ENCODE measurements around the gene C1orf210.

Gene C1orf210

GRCh38 chr1:43312212-43312623 lies 26.8 kb upstream of the C1orf210 start:
- DNase-seq (ENCODE audit: low read depth), result no peak

DNA sequence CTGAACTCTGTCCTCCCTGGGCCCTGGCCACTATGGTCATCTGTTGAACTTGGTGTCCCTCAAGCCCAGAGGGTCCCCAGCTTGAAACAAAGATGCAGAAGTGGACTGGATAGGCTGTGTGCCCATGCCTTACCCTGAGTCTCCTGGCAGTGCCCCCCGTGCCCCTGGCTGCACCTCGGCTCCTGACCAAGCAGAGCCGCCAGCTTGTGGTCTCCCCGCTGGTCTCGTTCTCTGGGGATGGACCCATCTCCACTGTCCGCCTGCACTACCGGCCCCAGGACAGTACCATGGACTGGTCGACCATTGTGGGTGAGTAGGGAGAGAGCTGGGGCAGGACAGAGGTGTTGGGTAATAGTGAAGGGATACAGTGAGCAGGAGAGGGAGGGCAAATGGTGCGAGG lies 26.1 kb upstream of the C1orf210 start:
- DNase-seq (ENCODE audit: low read depth), result no peak

GRCh38 chr1:43309405-43310025 lies 24.1 kb upstream of the C1orf210 start:
- no peak for DNase-seq (ENCODE audit: low read depth)

- no peak for DNase-seq (ENCODE audit: low read depth)
These were observed 23.4 kb upstream of the C1orf210 start for GRCh38 chr1:43308635-43309404.

DNA sequence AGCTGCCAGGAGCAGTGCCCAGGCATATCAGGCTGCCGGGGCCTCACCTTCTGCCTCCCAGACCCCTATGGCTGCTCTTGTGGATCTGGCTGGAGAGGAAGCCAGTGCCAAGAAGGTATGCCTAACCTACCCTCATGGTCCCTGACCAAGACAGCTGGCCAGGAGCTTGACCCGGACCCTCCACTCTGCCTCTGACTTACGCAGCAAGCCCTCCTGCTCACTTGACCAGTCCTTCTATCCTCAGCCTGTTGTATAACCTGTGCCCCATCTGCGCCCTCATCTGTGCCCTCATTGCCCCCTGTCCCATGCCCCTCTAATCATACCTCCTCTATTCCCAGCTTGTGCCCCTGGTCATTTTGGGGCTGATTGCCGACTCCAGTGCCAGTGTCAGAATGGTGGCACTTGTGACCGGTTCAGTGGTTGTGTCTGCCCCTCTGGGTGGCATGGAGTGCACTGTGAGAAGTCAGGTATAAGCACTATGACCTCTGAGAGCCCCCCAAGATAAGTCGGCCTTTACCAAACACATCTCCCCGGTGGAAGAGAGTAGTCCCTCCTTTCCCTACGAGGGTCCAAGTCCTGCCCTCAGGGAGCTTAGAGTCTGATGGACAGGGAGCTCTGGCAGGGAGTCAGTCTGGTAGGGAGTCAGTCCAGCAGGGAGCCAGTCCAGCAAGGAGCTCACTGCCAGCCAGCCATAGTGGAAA lies 22.2 kb upstream of the C1orf210 start:
- no peak for DNase-seq (ENCODE audit: low read depth)

DNA sequence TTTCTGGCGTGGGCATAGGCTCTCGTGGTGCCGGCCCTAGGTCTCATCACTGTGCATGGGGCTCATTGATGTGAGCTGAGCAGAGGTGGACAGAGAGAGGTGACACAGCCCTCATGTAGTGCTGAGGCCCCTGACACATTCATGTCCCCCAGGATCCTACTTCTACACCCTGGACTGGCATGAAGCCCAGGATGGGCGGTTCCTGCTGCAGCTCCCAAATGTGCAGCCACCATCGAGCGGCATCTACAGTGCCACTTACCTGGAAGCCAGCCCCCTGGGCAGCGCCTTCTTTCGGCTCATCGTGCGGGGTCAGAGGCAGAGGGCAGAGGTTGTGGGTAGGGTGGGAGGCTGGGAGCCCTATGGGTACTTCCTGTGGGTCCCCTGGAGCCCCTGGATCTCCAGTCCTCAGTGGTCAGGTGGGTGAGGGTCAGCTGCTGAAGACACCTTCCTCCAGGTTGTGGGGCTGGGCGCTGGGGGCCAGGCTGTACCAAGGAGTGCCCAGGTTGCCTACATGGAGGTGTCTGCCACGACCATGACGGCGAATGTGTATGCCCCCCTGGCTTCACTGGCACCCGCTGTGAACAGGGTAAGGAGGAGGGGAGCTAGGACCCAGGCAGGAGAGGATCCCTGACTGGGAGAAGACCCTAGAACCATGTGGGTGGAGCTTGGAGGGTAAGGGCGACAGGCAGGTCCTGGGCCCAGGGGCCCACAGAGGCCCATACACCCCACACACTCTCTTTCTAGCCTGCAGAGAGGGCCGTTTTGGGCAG lies 21.5 kb upstream of the C1orf210 start:
- DNase-seq (ENCODE audit: low read depth), result no peak

- DNase-seq (ENCODE audit: low read depth), result no peak
These were observed 20.7 kb upstream of the C1orf210 start for GRCh38 chr1:43305926-43306687.

DNA sequence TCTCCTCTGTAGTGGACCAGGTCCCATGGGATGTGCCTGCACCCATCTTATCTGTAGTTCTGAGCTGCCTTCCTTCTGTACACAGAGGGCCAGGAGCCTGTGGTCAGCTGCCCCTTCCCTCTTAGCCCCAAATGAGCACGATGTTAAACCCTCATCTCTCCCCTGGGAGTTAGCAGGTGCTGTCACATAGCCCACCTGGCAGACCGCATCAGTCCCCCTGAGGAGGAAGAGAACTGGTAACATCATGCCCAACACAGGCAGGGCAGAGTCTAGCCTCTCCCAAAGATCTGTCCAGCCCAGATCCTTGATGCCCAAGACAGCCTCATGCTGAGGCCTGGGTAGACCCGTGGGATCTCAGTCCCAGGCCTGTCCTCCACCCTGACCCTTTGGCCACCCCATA lies 20.1 kb upstream of the C1orf210 start:
- no peak for DNase-seq (ENCODE audit: low read depth)

GRCh38 chr1:43304771-43305300 lies 19.5 kb upstream of the C1orf210 start:
- DNase-seq (ENCODE audit: low read depth), result no peak

DNA sequence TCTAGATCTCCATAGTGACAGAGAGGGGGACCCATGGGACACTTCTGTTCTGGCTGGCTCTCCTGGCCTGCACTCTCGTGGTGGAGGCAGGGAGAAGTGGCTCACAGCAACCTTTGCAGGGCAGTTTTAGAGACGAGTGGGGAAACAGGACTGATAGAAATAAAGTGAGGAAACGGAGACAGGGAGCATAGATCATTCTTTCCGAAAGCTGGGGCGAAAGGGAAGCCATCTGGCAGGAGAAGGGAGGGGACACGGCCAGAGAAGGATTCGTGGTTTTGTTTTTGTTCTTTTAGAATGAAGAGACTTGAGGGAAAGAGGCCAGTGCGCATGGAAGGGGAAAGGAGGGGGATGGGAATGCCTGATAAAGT lies 18.9 kb upstream of the C1orf210 start:
- DNase-seq (ENCODE audit: low read depth), result no peak

DNA sequence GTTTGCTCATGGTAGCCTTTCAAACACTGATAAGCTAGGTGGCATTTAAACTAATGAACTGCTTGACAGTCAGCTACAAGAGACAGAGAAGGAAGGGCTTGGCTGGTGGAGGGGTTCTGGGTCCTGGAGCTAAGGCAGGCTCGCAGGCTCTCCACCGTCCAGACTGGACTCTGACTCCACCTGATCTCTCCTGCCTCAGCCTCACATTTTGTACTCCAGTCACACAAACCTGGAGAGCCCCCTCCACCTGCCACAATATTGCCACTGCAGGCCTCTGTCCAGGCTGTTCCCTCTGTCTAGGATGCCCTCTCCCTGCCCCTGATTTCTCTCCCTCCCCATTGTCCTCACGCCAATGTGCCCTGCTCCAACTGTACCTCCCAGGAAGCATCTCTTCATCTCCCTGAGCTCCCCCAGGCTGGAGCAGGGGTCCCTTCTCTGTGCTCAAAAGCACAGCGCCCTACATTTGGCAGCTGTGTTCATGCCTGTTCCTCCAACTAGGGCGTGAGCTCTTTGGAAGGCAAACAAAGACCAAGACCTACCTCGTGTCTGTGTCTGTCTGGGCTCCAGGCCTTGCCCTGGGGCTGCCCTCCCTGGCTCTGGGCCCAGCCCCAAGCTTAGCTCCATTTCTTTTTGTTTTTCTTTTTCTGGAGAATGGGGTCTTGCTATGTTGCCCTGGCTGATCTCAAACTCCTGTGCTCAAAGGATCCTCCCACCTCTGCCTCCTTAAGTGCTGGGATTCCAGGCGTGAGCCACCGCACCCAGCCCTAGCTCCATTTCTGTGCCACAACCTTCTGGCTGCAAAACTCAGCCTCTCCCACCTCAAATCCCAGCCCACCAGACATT lies 18.3 kb upstream of the C1orf210 start:
- DNase-seq (ENCODE audit: low read depth), result no peak

DNA sequence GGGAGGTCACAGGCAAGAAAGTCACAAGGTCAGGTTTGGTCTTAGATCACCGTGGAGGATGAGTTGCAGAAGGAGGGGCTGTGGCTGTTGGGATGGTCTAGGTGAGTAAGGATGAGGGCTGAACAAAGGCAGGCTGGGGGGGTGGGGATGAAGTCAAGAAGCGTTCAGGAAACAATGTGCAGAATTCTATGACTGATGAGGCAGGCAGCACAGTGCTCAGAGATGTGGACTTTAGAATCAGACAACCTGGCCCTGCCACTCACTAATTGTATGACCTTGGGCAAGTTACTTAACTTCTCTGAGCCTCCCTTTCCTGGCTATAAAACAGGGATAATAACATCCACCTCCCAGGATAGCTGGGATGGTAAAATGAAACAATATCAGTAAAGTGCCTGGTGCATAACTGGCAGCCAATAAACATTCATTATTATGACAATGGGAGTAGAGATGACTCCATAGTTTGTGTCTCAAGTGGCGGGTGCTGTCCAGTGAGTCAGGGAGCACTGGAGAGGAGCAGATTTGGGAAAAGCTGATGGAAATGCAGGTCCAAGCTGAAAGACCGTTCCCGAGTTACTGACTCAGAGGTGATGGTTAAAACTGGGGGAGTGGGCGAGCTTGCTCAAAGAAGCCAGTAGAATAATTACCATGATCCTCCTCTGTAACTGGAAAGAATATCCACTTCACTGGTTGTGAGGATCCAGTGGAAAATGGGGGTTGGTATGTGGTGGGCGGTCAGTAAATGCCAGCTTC lies 17.5 kb upstream of the C1orf210 start:
- no peak for DNase-seq (ENCODE audit: low read depth)

- DNase-seq (ENCODE audit: low read depth), result no peak
These were observed 16.8 kb upstream of the C1orf210 start for GRCh38 chr1:43302201-43302600.

GRCh38 chr1:43300378-43301094 lies 15.2 kb upstream of the C1orf210 start, which contains the start of gene TIE1:
TSS of gene TIE1 (plus strand) at chr1:43300982. CDS start at chr1:43301072, 90 bp downstream.
- no peak for DNase-seq (ENCODE audit: low read depth)

DNA sequence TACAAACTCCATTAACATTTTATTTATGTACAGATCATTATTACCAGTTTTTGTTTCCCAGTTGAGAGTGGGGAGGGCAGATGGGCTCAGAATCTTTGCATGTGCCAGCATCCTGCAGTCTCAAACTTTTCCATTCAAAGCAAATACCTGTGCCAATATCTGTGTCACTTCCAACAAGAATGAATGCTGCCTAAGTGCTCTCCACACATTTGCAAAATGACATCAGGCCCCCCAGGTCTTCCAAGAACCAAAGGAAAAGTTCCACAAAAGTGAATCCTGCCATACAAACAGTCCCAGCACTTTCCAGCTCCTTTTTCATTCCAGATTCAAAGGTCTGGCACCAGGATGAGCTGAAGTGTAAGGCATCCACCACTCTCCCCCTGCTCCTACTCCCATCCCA lies 13.7 kb upstream of the C1orf210 start:
- no peak for DNase-seq (ENCODE audit: low read depth)

- DNase-seq (ENCODE audit: low read depth), result no peak
These were observed 12.7 kb upstream of the C1orf210 start for GRCh38 chr1:43298055-43298454.

GRCh38 chr1:43296207-43296606 lies 10.8 kb upstream of the C1orf210 start:
- no peak for DNase-seq (ENCODE audit: low read depth)

GRCh38 chr1:43294761-43295160 lies 9.4 kb upstream of the C1orf210 start:
- DNase-seq (ENCODE audit: low read depth), result no peak

Measured in stimulated activated CD8-positive, alpha-beta memory T cell treated with anti-CD3 and anti-CD28 coated beads, Interleukin-15, amount 100 ng/mL, for 24 hours (primary cell).